IPS-18c (cell line): ENCODE measurements around the gene SIGLEC8.
A peak's percentile ranks its signal among the peaks of the same experiment; 100 is the strongest.
"Not testable (repeated sequence)": the region's sequence is repeated elsewhere in the genome, so short reads cannot be mapped to it uniquely, and the experiment has no call there.

ENCODE experiments used
- H3K4me3 ChIP-seq: 2 replicates; pipeline ENCODE4 v1.7.0; 2013; ENCODE audit warnings: low read depth, mild to moderate bottlenecking, low read length, moderate library complexity; ENCODE audit not compliant: insufficient read depth
- H3K9me3 ChIP-seq: one replicate; pipeline ENCODE4 v1.6.1; 2013; ENCODE audit warnings: mild to moderate bottlenecking, low read length, moderate library complexity; ENCODE audit not compliant: control insufficient read depth, insufficient read depth

The SIGLEC8 gene

DNA sequence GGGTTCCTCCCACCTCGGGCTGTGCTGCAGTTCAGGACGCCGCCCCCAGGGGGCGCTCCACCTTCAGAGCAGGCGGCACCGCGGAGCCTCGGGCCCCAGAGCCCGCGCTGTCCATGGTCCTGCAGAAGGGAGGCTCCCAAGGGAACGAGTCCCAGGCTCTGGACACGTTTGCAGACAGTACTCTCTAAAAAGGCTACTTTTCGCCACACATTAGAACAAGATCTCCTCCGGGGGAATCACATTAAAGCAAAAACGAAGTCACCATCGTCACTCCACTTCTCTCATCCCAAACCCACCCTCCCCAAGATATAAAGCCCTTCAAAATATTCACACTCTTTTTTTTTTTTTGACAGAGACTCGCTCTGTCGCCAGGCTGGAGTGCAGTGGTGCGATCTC is 36.2 kb downstream of the SIGLEC8 start:
- Histone ChIP-seq H3K4me3 (peak overlapping the region; percentile 42; the same call in 1 of the 2 replicates), H3K9me3 (peaks cover 2% of the 10 kb centered on the region)

DNA sequence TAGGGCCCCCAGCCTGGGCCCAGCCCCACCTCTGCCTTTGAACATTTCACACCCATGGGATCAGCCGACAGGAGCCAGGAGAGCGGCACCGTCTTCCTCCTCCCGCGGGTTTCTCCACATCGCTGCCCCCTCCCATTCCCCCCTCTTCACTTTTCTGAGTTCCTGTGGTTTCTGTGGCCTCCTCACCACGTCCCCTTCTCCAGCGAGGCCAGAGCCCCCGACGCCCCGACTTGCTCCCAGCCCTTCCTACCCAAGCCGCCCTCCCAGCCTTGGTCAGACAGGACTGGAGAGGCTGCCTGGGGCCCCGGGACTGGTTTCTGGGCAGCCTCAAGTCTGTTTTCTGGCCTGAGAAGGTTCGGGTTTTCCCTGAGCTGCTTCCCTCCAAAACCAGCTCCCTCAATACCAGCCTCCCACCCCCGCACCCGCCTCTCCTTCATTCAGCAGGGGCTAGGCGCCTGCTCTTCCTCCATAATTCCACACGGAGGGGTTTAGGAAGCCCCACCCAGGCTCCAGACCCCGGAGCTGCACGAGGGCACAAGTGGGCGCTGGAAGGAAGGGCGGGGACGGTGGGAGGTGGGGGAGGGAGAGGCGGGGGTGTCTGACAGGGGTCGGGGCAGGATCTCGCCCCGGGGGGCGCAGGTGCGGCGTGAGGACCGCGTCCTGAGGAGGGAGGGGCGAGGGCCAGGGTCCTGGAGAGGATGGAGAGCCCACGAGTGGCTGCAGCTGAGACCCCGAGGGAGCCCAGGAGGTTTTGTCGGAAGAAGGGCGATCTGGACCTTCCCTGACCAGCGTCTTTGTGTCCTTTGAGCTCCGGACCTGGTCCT is 36.8 kb downstream of the SIGLEC8 start:
- Histone ChIP-seq H3K9me3 (peaks cover 2% of the 10 kb centered on the region), H3K4me3 (peak overlapping the region; percentile 42)

DNA sequence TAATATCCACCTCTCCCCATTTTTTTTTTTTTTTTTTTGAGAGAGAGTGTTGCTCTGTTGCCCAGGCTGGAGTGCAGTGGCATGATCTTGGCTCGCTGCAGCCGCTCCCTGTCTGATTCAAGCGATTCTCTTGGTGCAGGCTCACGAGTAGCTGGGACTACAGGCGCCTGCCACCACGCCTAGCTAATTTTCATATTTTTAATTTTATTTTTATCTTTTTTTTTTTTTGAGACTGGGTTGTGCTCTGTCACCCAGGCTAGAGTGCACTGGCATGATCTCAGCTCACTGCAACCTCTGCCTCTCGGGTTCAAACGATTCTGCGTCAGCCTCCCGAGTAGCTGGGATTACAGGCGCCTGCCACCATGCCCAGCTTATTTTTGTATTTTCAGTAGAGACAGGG is 37.7 kb downstream of the SIGLEC8 start:
- H3K4me3 ChIP-seq, H3K9me3 ChIP-seq: not testable (repeated sequence)

DNA sequence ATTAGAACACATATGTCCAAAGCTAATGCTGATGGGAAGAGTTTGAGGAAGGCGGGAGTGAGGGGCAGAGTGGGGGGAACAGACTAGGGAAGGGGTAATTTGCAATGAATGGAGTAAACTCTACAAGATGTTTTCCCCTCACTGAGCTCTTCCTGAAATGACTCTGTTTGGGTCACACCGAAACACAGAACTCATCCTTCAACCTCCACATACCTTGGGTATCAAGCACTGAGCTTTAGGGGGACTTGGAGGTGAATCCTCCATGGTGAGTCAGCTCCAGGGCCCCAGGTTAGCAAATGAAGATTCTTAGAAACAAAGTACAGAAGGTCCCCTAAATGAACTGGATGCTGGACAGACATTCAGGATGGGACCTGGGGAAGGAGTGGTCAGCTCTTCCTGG is 39.5 kb downstream of the SIGLEC8 start:
- peaks cover 2% of the 10 kb centered on the region for H3K9me3 ChIP-seq

DNA sequence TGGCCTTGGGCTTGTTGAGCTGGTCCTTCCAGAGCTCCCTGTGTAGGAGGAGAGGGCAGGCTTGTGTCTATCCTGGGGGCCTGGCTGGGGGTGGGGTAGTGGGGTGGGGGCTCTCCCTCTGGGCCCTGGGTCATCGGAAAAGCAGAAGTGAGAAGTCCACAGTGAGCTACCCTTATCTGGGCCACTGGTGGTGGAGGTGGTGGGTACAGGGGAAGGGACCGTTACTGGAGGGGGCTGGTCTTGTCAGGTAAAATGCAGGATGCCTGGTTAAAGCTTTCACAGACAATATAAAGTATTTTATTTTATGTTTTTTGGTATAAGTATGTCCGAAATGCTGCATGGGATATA is 40.5 kb downstream of the SIGLEC8 start:
- Histone ChIP-seq H3K9me3 (peaks cover 2% of the 10 kb centered on the region), H3K4me3 (no peak overlapping the region)

More for the DNA sequence above, 39.5 kb downstream of the SIGLEC8 start:
- H3K4me3 ChIP-seq = no peak overlapping the region

DNA sequence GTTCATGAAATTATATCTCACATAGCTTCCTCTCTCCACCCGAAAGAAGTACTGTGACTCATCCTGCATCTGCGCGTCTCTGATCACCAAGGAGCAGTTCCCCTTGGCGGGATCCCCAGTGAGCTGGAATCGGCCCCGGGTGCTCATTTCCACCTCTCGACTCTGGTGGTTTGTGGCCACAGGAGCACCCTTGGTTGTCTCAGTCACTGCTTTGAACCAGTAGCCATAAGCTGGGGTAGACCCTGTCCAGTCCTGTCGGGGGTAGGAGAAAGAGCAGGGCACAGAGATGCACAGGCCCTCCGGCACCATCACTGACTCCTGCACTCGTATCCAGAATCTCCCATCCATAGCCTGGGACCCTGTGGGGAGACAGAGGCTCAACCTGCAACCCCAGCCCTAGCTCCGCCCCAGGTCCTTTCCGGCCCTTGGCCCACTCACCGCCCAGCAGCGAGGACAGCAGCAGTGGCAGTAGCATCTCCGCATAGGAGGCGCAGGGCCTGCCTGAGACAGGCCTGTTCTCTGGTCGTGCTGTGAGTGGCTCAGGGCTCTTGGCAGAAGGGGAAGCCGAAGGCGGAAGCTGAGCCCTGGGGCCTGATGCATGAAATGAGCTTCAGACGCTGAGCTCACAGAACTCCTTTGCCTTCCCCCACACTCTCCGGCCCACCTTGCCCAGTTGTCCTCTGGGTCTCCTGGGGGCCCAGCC is 41.0 kb downstream of the SIGLEC8 start, which contains the start of gene SIGLEC10:
Gene SIGLEC10 (minus strand): TSS at position 536 of the 703 bp plus-strand sequence. CDS start 61 bp downstream, at position 475.
- Histone ChIP-seq H3K4me3 (no peak within 1 kb of the TSS), H3K9me3 (peaks cover 2% of the 10 kb centered on the region)

DNA sequence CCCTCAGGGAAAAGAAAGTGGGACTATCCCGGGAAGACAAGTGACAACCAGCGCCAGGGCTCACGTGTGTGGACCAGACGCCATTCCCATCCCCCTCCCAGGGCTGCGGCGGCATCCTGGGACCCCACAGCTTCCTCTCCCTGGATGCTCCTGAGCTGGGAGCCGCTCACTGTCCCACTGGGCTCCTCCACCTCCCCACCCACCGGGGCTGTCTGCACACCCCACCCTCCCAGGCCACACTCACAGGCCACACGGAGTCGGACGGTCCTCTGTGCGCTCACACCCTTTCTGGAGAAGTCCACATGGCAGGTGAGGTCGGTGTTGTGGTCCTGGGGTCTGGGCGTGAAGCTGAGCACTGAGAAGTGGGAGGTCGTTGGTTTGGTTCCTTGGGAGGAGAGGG is 41.8 kb downstream of the SIGLEC8 start:
- H3K4me3 ChIP-seq, H3K9me3 ChIP-seq: not testable (repeated sequence)

DNA sequence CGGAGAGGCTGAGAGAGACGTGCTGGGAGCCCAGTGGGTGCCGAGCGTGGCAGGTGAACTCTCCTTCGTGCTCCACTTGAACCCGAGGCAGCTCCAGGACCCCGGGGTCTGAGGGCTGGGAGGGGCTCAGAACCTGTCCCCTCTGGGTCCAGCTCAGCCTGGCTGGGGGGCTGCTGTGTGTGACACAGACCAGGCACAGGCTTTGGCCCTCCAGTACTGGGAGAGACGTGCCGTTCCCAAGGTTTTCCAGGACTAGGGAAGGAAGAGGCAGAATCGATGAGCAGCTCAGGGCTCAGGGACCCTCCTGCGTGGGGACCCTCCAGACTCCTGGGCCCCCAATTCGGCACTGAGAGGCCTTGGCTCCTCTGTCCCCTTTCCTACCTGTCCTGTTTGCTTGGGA is 43.1 kb downstream of the SIGLEC8 start:
- H3K9me3 ChIP-seq = peaks cover 2% of the 10 kb centered on the region

DNA sequence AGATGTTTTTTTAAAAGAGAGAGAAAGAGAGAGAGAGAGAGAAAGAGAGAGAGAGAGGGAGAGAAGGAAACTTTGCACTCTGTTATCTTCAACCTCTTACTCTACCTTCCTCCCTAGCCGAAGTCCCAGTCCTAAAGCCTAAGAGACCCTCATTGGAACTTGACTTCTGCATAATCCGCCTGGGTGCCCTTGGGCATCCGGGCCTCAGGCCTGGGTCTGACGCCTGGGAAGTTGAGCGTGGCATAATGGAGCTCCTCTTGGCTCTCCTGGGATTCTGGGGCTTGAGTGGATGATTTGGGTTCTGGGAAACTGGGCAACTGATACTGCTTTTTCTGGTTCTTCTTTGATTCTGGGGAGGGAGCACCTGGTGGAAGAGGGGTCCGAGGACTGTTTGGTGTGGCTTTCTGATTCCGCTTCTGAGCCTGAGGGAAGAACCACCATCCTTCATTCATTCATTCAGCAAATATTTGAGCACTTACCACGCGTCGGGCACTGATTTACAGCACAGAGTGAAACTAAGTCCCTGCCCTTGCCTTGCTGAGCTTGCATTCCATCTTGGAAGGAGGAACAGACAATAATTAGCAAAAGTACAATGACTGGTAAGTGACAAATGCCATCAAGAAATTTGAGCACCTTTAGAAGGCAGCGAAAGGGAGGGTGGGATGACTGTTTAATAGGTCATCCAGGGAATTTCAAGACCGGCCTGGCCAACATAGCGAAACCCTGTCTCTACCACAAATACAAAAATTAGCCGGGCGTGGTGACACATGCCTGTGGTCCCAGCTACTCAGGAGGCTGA is 47.1 kb downstream of the SIGLEC8 start:
- no peak overlapping the region for H3K4me3 ChIP-seq

More for the DNA sequence above, 43.1 kb downstream of the SIGLEC8 start:
- H3K4me3 ChIP-seq = no peak overlapping the region

DNA sequence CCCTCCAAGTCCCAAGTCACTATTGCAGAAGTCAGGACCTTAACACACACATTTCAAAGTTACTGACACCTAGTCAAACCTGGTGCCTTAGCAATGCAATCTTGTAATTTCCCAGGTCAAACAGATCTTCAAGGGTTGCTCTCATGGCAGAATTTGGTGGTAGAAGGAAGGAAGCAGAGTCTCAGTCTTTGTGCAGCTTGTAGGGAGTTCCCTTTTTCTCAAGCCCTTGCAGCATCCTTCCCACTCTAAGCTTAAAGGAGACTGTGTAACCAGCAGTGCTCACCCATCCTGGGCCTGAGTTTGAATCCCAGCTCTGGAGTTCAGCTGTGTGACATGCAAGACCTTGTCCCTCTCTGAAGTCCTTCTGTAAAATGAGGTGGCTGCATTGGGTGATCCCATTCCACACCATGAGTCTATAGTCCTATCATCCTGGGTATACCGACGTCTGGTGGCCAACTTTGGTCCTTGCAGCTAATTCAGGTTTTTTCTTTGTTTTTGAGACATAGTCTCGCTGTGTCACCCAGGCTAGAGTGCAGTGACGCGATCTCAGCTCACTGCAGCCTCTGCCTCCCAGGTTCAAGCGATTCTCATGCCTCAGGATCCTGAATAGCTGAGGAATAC is 50.6 kb downstream of the SIGLEC8 start:
- no peak overlapping the region for H3K4me3 ChIP-seq
- H3K9me3 ChIP-seq = peaks cover 5% of the 10 kb centered on the region

More for the DNA sequence above, 47.1 kb downstream of the SIGLEC8 start:
- H3K9me3 ChIP-seq = no peaks in the 10 kb centered on the region

DNA sequence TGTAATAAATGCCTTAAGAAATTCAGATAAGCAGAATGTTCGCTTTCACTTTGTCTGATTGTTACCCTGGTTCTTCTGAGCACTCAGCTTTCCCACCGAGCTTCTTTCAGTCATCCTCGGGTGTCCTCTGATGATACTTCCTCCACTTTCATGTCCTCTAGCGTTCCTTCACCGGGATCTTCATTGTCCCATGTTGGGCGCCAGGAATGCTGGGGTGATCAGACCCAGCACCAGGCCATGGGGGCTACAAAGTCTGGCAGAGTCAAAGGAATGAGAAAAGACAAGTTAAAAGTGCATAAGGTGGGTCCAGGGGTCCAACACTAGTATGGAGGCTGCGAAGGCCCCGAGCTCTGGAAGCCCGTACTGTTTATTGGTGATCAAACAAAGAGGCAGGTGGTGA is 56.1 kb downstream of the SIGLEC8 start:
- H3K9me3 ChIP-seq = peaks cover 8% of the 10 kb centered on the region

More for the DNA sequence above, 56.1 kb downstream of the SIGLEC8 start:
- H3K4me3 ChIP-seq = no peak overlapping the region
